SU-DHL-6 (cell line): ENCODE measurements around the gene ITPK1.

Experiments used
- H2AFZ ChIP-seq: fragments of 200-600 bp; sonication (generic); 2 replicates; pipeline ENCODE4 v1.6.1; 2014; ENCODE audit warnings: low read depth, mild to moderate bottlenecking, moderate library complexity, mixed read lengths, antibody characterized with exemption, low read length; ENCODE audit not compliant: severe bottlenecking
- H3F3A ChIP-seq: fragments of 200-600 bp; shearing (Covaris generic); 2 replicates; pipeline ENCODE4 v1.6.0; 2016; ENCODE audit warnings: antibody characterized with exemption, mild to moderate bottlenecking; ENCODE audit not compliant: insufficient read depth
- H3K27ac ChIP-seq: fragments of 200-600 bp; sonication (generic); 2 replicates; pipeline ENCODE4 v1.5.1; 2016; ENCODE audit warnings: low read depth, mild to moderate bottlenecking, low read length, moderate library complexity, mixed read lengths
- H3K27me3 ChIP-seq: fragments of 200-600 bp; sonication (generic), shearing (Covaris generic); 2 replicates; pipeline ENCODE4 v1.6.0; 2014; ENCODE audit warnings: mild to moderate bottlenecking, low read length
- H3K36me3 ChIP-seq: fragments of 200-600 bp; sonication (generic); 2 replicates; pipeline ENCODE4 v1.6.1; 2014; ENCODE audit warnings: mild to moderate bottlenecking, low read length, mixed read lengths
- H3K4me2 ChIP-seq: fragments of 300-600, 200-600 bp; shearing (Covaris generic), sonication (generic); 2 replicates; pipeline ENCODE4 v1.6.0; 2014; ENCODE audit warnings: low read length, low read depth, mild to moderate bottlenecking; ENCODE audit not compliant: poor library complexity, severe bottlenecking
- H3K4me3 ChIP-seq: fragments of 200-600 bp; sonication (generic); 2 replicates; pipeline ENCODE4 v1.5.1; 2014; ENCODE audit warnings: antibody characterized with exemption, low read length, mild to moderate bottlenecking, mixed read lengths; ENCODE audit not compliant: insufficient read depth, poor library complexity, severe bottlenecking
- H3K79me2 ChIP-seq: fragments of 200-600 bp; sonication (generic); 2 replicates; pipeline ENCODE4 v1.6.1; 2014; ENCODE audit warnings: mild to moderate bottlenecking, low read length, moderate library complexity; ENCODE audit not compliant: insufficient read depth
- H3K9ac ChIP-seq: fragments of 200-600 bp; sonication (generic); 2 replicates; pipeline ENCODE4 v1.7.0; 2014; ENCODE audit warnings: mild to moderate bottlenecking, low read length
- H3K9me2 ChIP-seq: fragments of 200-600 bp; sonication (generic); replicated peaks from 2 replicates; pipeline ENCODE4 v1.6.1; 2014; ENCODE audit warnings: low read length; ENCODE audit not compliant: insufficient read depth
- H3K9me3 ChIP-seq: fragments of 200-600 bp; sonication (generic); 2 replicates; pipeline ENCODE4 v1.6.1; 2014; ENCODE audit warnings: low read length, mixed read lengths; ENCODE audit not compliant: insufficient read depth
- H4K20me1 ChIP-seq: fragments of 200-600 bp; sonication (generic); 2 replicates; pipeline ENCODE4 v1.6.1; 2014; ENCODE audit warnings: low read depth, mild to moderate bottlenecking, antibody characterized with exemption, low read length, moderate library complexity, mixed read lengths
- EZH2phosphoT487 ChIP-seq: fragments of 200-600 bp; sonication (generic), shearing (Covaris generic); conservative IDR thresholded peaks from 2 replicates; pipeline ENCODE4 v1.6.1; 2018; ENCODE audit warnings: mild to moderate bottlenecking, antibody characterized with exemption, low read length, moderate library complexity, mixed read lengths
- TF ChIP-seq, protein P1 (sequence below): fragments of 200-600 bp; sonication (generic); IDR thresholded peaks from one replicate; pipeline ENCODE4 v1.5.1; 2017; ENCODE audit warnings: antibody characterized with exemption, mild to moderate bottlenecking, low read length, moderate library complexity; ENCODE audit not compliant: insufficient read depth, poor library complexity, severe bottlenecking

ITPK1 gene

GRCh38 chr14:93035585-93035916 lies 80.2 kb downstream of the ITPK1 start:
- Histone ChIP-seq H3K9ac (no peak overlapping the region), H2AFZ (no peak overlapping the region), H3K9me2 (no peaks in the 10 kb centered on the region), H3K27me3 (no peaks in the 10 kb centered on the region), H3K9me3 (no peaks in the 10 kb centered on the region), H3K79me2 (no peaks in the 10 kb centered on the region), H3K27ac (no peak overlapping the region), H3K36me3 (no peaks in the 10 kb centered on the region), H4K20me1 (no peaks in the 10 kb centered on the region), H3F3A (no peaks in the 10 kb centered on the region), H3K4me2 (no peak overlapping the region), H3K4me3 (no peak overlapping the region)
- no peak for TF ChIP-seq EZH2phosphoT487
- TF ChIP-seq, protein P1, sequence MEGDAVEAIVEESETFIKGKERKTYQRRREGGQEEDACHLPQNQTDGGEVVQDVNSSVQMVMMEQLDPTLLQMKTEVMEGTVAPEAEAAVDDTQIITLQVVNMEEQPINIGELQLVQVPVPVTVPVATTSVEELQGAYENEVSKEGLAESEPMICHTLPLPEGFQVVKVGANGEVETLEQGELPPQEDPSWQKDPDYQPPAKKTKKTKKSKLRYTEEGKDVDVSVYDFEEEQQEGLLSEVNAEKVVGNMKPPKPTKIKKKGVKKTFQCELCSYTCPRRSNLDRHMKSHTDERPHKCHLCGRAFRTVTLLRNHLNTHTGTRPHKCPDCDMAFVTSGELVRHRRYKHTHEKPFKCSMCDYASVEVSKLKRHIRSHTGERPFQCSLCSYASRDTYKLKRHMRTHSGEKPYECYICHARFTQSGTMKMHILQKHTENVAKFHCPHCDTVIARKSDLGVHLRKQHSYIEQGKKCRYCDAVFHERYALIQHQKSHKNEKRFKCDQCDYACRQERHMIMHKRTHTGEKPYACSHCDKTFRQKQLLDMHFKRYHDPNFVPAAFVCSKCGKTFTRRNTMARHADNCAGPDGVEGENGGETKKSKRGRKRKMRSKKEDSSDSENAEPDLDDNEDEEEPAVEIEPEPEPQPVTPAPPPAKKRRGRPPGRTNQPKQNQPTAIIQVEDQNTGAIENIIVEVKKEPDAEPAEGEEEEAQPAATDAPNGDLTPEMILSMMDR = no peak

- no peak overlapping the region for H2AFZ ChIP-seq
- TF ChIP-seq EZH2phosphoT487 = no peak
- TF ChIP-seq, protein P1 = peak; percentile 7
- H3K9me2 ChIP-seq = no peaks in the 10 kb centered on the region
- H4K20me1 ChIP-seq = no peaks in the 10 kb centered on the region
- no peak overlapping the region for H3K4me2 ChIP-seq
- H3K27ac ChIP-seq = no peak overlapping the region
- H3K9ac ChIP-seq = no peak overlapping the region
- no peaks in the 10 kb centered on the region for H3K79me2 ChIP-seq
- H3F3A ChIP-seq = no peaks in the 10 kb centered on the region
- H3K27me3 ChIP-seq = no peaks in the 10 kb centered on the region
- H3K36me3 ChIP-seq = no peaks in the 10 kb centered on the region
- no peak overlapping the region for H3K4me3 ChIP-seq
- no peaks in the 10 kb centered on the region for H3K9me3 ChIP-seq
Observed at GRCh38 chr14:93034671-93034994, 81.1 kb downstream of the ITPK1 start.

- no peaks in the 10 kb centered on the region for H3K36me3 ChIP-seq
- no peak overlapping the region for H3K9ac ChIP-seq
- H3F3A ChIP-seq = no peaks in the 10 kb centered on the region
- no peaks in the 10 kb centered on the region for H3K27me3 ChIP-seq
- no peaks in the 10 kb centered on the region for H3K9me2 ChIP-seq
- no peak overlapping the region for H3K4me3 ChIP-seq
- no peaks in the 10 kb centered on the region for H3K79me2 ChIP-seq
- no peak overlapping the region for H3K4me2 ChIP-seq
- no peaks in the 10 kb centered on the region for H3K9me3 ChIP-seq
- H3K27ac ChIP-seq = no peak overlapping the region
- no peak overlapping the region for H2AFZ ChIP-seq
- H4K20me1 ChIP-seq = no peaks in the 10 kb centered on the region
- no peak for TF ChIP-seq EZH2phosphoT487
- TF ChIP-seq, protein P1 = peak; percentile 56
Observed at GRCh38 chr14:93033983-93034670, 81.6 kb downstream of the ITPK1 start.
